HK-2 (cell line): ENCODE data around the gene FAIM2.
"Not testable (repeated sequence)": the region's sequence is repeated elsewhere in the genome, so short reads cannot be mapped to it uniquely, and the experiment has no call there.

ENCODE experiments used
- DNase-seq: peaks from one replicate; pipeline ENCODE4 v3.0.0-alpha.2; 2018; ENCODE audit not compliant: unreplicated experiment

FAIM2 gene

GRCh38 chr12:49863946-49864797 is 39.5 kb downstream of the FAIM2 start:
- DNase-seq = no peak

- not testable (repeated sequence) for DNase-seq
These were observed 42.8 kb downstream of the FAIM2 start for GRCh38 chr12:49860921-49861320.

GRCh38 chr12:49855890-49856289 is 47.8 kb downstream of the FAIM2 start:
- not testable (repeated sequence) for DNase-seq

GRCh38 chr12:49854976-49855375 is 48.7 kb downstream of the FAIM2 start:
- no peak for DNase-seq

- no peak for DNase-seq
These were observed 50.0 kb downstream of the FAIM2 start for GRCh38 chr12:49853671-49854070.

GRCh38 chr12:49847161-49847560 is 56.5 kb downstream of the FAIM2 start:
- DNase-seq = no peak

GRCh38 chr12:49846032-49846431 is 57.7 kb downstream of the FAIM2 start:
- no peak for DNase-seq

- DNase-seq = no peak
These were observed 59.7 kb downstream of the FAIM2 start for GRCh38 chr12:49843876-49844437.

GRCh38 chr12:49843411-49843810 is 60.3 kb downstream of the FAIM2 start:
- no peak for DNase-seq

- peak; percentile 96 for DNase-seq
These were observed 61.0 kb downstream of the FAIM2 start, which contains the start of gene BCDIN3D for GRCh38 chr12:49842519-49843352. TSS of gene BCDIN3D (minus strand) at chr12:49843106. CDS start at chr12:49843087, 19 bp downstream.

- peak; percentile 26 for DNase-seq
These were observed 64.6 kb downstream of the FAIM2 start for GRCh38 chr12:49838973-49839633.

- no peak for DNase-seq
These were observed 70.8 kb downstream of the FAIM2 start for GRCh38 chr12:49832836-49833421.

GRCh38 chr12:49831717-49832116 is 72.0 kb downstream of the FAIM2 start:
- no peak for DNase-seq

- peak; percentile 96 for DNase-seq
These were observed 75.3 kb downstream of the FAIM2 start, which contains the start of gene NCKAP5L for GRCh38 chr12:49828133-49829091. TSS of gene NCKAP5L (minus strand) at chr12:49828413. CDS start at chr12:49804044, 24,369 bp downstream.

GRCh38 chr12:49827401-49828099 is 76.2 kb downstream of the FAIM2 start:
- DNase-seq = peak; percentile 69

GRCh38 chr12:49827051-49827400 is 76.7 kb downstream of the FAIM2 start:
- DNase-seq = no peak

- DNase-seq = no peak
These were observed 77.7 kb downstream of the FAIM2 start for GRCh38 chr12:49825971-49826421.

- DNase-seq = no peak
These were observed 78.2 kb downstream of the FAIM2 start for GRCh38 chr12:49825360-49825970.

GRCh38 chr12:49824895-49825294 is 78.8 kb downstream of the FAIM2 start:
- DNase-seq = no peak
